HG03354 (cell line): ENCODE data around the gene KCNIP4.

Source experiments
- ATAC-seq: cut with Tn5 transposase; IDR thresholded peaks from one replicate; pipeline ENCODE4 v1.9.1; 2021; ENCODE audit warnings: mild to moderate bottlenecking; ENCODE audit not compliant: unreplicated experiment, poor library complexity, severe bottlenecking

KCNIP4 gene

GRCh38 chr4:21710179-21710835 is 238.3 kb downstream of the KCNIP4 start:
- no peak for ATAC-seq

GRCh38 chr4:21709761-21710160 is 238.8 kb downstream of the KCNIP4 start:
- ATAC-seq = no peak

- ATAC-seq = no peak
Measured at GRCh38 chr4:21709031-21709430, 239.5 kb downstream of the KCNIP4 start.

- ATAC-seq = no peak
Measured at GRCh38 chr4:21699446-21699845, 249.1 kb downstream of the KCNIP4 start.

- ATAC-seq = no peak
Measured at GRCh38 chr4:21697583-21697982, 251.0 kb downstream of the KCNIP4 start.

- ATAC-seq = no peak
Measured at GRCh38 chr4:21695141-21695540, 253.4 kb downstream of the KCNIP4 start.

GRCh38 chr4:21692241-21692640 is 256.3 kb downstream of the KCNIP4 start:
- ATAC-seq = no peak

GRCh38 chr4:21688596-21689265 is 259.8 kb downstream of the KCNIP4 start:
- no peak for ATAC-seq

- no peak for ATAC-seq
Measured at GRCh38 chr4:21685911-21686310, 262.7 kb downstream of the KCNIP4 start.

- ATAC-seq = no peak
Measured at GRCh38 chr4:21680326-21680898, 268.2 kb downstream of the KCNIP4 start.

- ATAC-seq = no peak
Measured at GRCh38 chr4:21678711-21679110, 269.9 kb downstream of the KCNIP4 start.

- no peak for ATAC-seq
Measured at GRCh38 chr4:21677173-21677572, 271.4 kb downstream of the KCNIP4 start.

GRCh38 chr4:21664355-21664754 is 284.2 kb downstream of the KCNIP4 start:
- ATAC-seq = no peak

- no peak for ATAC-seq
Measured at GRCh38 chr4:21656832-21657231, 291.7 kb downstream of the KCNIP4 start.

GRCh38 chr4:21655031-21655430 is 293.5 kb downstream of the KCNIP4 start:
- ATAC-seq = no peak

GRCh38 chr4:21652508-21653231 is 295.9 kb downstream of the KCNIP4 start:
- no peak for ATAC-seq

- ATAC-seq = no peak
Measured at GRCh38 chr4:21649391-21650090, 299.0 kb downstream of the KCNIP4 start.

GRCh38 chr4:21645776-21646175 is 302.8 kb downstream of the KCNIP4 start:
- no peak for ATAC-seq

- no peak for ATAC-seq
Measured at GRCh38 chr4:21641696-21642095, 306.9 kb downstream of the KCNIP4 start.

- no peak for ATAC-seq
Measured at GRCh38 chr4:21638171-21638725, 310.3 kb downstream of the KCNIP4 start.
